Tibial artery (tissue), 4 donors: Measurements from ENCODE around the gene EID1.

Experiments
- DNase-seq, 2 donors: peaks; one replicate each; pipeline ENCODE4 v3.0.0-alpha.2; 2019
- H3K27ac ChIP-seq, 2 donors: fragments of 200-600 bp; sonication (generic) in 1 of 2; 1 replicate in 1 of 2; 2 replicates in 1 of 2; pipeline ENCODE4 v1.5.1; 2018 to 2019; ENCODE audit warnings: mild to moderate bottlenecking in 1 of 2
- H3K27me3 ChIP-seq, 2 donors: fragments of 200-600 bp; sonication (generic) in 1 of 2; one replicate each; pipeline versions ENCODE4 v1.5.1 to v1.6.0; 2016 to 2019
- H3K36me3 ChIP-seq, 3 donors: fragments of 200-600 bp; sonication (generic) in 2 of 3; one replicate each; pipeline ENCODE4 v1.5.1; 2016 to 2019; ENCODE audit warnings: mild to moderate bottlenecking in 2 of 3
- H3K4me1 ChIP-seq, 4 donors: fragments of 200-600 bp; sonication (generic) in 2 of 4; 1 replicate in 3 of 4; 2 replicates in 1 of 4; pipeline ENCODE4 v1.5.1; 2016 to 2019
- H3K4me3 ChIP-seq, 2 donors: fragments of 200-600 bp; sonication (generic) in 1 of 2; 1 replicate in 1 of 2; 2 replicates in 1 of 2; pipeline ENCODE4 v1.5.1; 2018 to 2019; ENCODE audit warnings: mild to moderate bottlenecking in 2 of 2
- H3K9me3 ChIP-seq, 3 donors: fragments of 200-600 bp; sonication (generic) in 1 of 3; one replicate each; pipeline ENCODE4 v1.5.1; 2016 to 2019
- intact Hi-C: fragments of 100-400 bp; cut with DNase I; formaldehyde crosslinking; loops from one replicate; pipeline ENCODE4 v1.15.0; 2023; ENCODE audit warnings: low total_unique reads
- TF ChIP-seq, protein P1 (sequence below), 2 experiments: fragments of 200-600 bp in 1 of 2; fragments of 450-650 bp in 1 of 2; IDR thresholded peaks; one replicate each; pipeline ENCODE4 v1.5.1; 2017 to 2019; ENCODE audit warnings: antibody characterized with exemption in 2 of 2, mild to moderate bottlenecking in 1 of 2, moderate library complexity in 1 of 2

Gene EID1

DNA sequence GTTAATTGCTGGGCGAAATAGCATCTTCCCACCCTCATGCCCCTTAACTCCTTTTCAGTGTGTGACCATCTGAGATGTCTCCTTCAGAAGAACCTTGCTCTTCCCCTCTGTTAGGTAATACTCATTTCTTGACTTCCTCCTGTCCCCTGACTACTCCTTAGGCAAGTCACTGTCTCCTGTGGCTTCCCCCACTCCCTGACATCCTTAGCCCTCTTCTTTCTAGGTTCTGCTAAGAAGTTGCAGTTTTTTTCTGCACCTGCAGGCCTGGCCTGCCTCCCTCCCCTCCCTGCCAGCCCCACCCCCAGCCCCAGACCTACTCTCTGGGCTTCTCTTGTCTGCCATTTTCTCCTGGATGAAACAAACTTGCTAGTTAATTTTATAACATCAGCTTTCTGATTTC lies 15.2 kb upstream of the EID1 start:
- intact Hi-C loops, result loop anchor here (10.0 kb wide), 2 partner anchors 282 to 562 kb away; partner anchors contain the start of gene FGF7
- TF ChIP-seq, protein P1, sequence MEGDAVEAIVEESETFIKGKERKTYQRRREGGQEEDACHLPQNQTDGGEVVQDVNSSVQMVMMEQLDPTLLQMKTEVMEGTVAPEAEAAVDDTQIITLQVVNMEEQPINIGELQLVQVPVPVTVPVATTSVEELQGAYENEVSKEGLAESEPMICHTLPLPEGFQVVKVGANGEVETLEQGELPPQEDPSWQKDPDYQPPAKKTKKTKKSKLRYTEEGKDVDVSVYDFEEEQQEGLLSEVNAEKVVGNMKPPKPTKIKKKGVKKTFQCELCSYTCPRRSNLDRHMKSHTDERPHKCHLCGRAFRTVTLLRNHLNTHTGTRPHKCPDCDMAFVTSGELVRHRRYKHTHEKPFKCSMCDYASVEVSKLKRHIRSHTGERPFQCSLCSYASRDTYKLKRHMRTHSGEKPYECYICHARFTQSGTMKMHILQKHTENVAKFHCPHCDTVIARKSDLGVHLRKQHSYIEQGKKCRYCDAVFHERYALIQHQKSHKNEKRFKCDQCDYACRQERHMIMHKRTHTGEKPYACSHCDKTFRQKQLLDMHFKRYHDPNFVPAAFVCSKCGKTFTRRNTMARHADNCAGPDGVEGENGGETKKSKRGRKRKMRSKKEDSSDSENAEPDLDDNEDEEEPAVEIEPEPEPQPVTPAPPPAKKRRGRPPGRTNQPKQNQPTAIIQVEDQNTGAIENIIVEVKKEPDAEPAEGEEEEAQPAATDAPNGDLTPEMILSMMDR (IDR thresholded peaks at IDR 0.05), result no peak
- H3K27me3 ChIP-seq, result no peaks in the 10 kb centered on the region
- DNase-seq, result no peak
- H3K4me1 ChIP-seq, result no peaks in the 10 kb centered on the region
- H3K27ac ChIP-seq, result no peak overlapping the region
- H3K9me3 ChIP-seq, result no peaks in the 10 kb centered on the region
- no peaks in the 10 kb centered on the region for H3K36me3 ChIP-seq
- H3K4me3 ChIP-seq, result no peak overlapping the region

DNA sequence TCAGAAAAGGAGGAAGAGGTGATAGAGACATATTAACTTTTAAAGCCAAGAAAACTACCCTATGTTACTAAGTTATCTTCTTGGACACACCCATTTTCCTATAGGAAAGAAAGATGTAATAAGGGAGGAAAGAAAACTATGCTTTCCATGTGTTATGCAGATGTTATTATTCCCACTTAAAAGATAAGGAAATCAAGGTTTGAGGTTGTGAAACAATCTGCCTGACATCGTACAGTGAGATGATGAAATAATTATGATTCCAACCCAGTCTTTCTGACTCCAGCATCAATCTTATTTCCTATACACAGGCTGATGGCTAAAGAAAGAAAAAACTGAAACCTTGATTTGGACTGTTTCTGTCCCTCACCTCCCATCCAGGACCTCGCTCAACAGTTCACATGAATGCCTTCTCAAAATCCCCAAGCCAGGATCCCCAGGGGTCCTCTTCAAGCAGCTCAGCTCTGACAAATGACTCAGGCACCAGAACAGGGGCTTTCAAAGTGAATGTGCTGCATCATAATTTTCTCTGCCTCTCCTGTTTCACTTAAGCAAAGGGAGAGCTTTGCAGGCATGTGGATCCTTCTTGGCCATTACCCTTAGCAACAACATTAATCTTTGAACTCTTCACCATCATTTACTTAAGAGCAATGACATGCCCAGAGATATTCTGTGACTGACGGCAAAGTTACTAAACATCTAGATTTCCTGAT lies 12.4 kb upstream of the EID1 start:
- H3K36me3 ChIP-seq, result no peaks in the 10 kb centered on the region
- H3K9me3 ChIP-seq, result no peaks in the 10 kb centered on the region
- no peak for DNase-seq
- H3K4me3 ChIP-seq, result no peak overlapping the region
- intact Hi-C loops, result loop anchor here (10.0 kb wide), 2 partner anchors 279 to 559 kb away; partner anchors contain the start of gene FGF7
- no peaks in the 10 kb centered on the region for H3K4me1 ChIP-seq
- TF ChIP-seq, protein P1 (IDR thresholded peaks at IDR 0.05), result no peak
- no peak overlapping the region for H3K27ac ChIP-seq
- H3K27me3 ChIP-seq, result no peaks in the 10 kb centered on the region

DNA sequence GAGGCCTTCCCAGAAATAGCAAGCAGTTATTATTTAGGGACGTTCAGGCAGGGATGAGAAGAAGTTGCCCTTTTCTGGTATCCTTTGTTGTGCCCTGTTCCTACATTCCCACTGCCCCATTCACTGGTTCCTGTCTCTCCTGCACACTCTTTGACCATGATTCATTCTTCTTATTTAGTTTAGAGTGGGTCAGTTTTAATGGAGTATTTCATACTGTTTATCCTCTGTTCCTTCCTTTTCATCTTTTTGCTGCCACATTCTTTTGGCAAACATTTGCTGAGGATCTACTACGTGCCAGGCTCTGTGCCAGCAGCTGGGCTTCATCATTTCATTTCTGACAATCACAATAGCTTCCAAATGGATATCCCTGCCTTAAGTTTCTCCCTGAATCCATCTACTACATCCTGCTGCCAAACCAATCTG lies 11.8 kb upstream of the EID1 start:
- Histone ChIP-seq H3K27ac (no peak overlapping the region), H3K27me3 (no peaks in the 10 kb centered on the region), H3K4me1 (no peaks in the 10 kb centered on the region), H3K9me3 (no peaks in the 10 kb centered on the region), H3K4me3 (no peak overlapping the region), H3K36me3 (no peaks in the 10 kb centered on the region)
- intact Hi-C loops, result loop anchor here (10.0 kb wide), 2 partner anchors 279 to 559 kb away; partner anchors contain the start of gene FGF7
- no peak for DNase-seq
- TF ChIP-seq, protein P1 (IDR thresholded peaks at IDR 0.05), result no peak

DNA sequence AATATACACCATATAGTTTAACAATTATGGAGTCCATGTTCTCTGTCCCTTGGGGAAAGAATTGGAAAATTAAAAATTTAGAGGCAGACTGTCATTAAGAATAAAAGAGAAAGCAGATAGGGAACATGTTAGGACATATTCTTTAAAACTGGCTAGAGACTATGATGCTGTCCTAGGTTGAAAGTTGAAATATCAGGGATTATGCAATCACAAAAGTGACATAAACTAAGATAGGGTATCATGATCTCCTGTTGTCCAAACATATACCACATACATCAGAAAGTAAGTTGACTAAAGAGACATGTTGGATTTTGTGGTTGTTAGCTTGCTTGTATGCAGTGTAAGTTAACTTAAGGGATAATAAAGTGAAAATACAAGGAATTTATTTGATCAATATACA lies 9.9 kb upstream of the EID1 start:
- intact Hi-C loops, result loop anchor here (10.0 kb wide), 2 partner anchors 277 to 557 kb away; partner anchors contain the start of gene FGF7
- no peak overlapping the region for H3K27ac ChIP-seq
- DNase-seq, result no peak
- H3K27me3 ChIP-seq, result no peaks in the 10 kb centered on the region
- H3K4me1 ChIP-seq, result no peaks in the 10 kb centered on the region
- H3K9me3 ChIP-seq, result no peaks in the 10 kb centered on the region
- no peak overlapping the region for H3K4me3 ChIP-seq
- H3K36me3 ChIP-seq, result no peaks in the 10 kb centered on the region
- TF ChIP-seq, protein P1 (IDR thresholded peaks at IDR 0.05), result no peak

DNA sequence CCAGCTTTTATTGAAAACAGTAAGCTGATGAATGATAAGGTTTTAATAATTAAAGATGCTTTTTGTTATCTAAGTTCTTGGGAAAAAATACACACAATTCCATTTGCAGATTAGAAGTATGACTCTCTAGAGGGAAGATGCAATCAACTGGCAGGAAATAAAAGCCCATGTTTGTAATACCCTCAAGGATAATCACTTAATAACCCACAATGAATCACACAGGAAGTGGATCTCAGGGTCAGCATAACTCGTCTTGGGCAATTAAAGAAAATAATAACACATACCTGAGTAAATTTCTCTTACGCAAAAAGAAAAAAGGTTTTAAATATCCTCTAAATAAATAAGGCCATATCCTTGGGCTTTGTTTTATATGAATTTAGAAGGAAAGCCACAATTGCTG lies 9.4 kb upstream of the EID1 start:
- Histone ChIP-seq H3K27ac (no peak overlapping the region), H3K36me3 (no peaks in the 10 kb centered on the region), H3K9me3 (no peaks in the 10 kb centered on the region), H3K27me3 (no peaks in the 10 kb centered on the region), H3K4me3 (no peak overlapping the region), H3K4me1 (no peaks in the 10 kb centered on the region)
- TF ChIP-seq, protein P1 (IDR thresholded peaks at IDR 0.05), result no peak
- DNase-seq, result no peak
- intact Hi-C loops, result loop anchor here (10.0 kb wide), 2 partner anchors 276 to 556 kb away; partner anchors contain the start of gene FGF7
